OCI-LY3 (cell line): ENCODE results near the gene EYA4.

Experiments used
- CTCF ChIP-seq: fragments of 200-600, 300-600 bp; sonication (generic); IDR thresholded peaks from 2 replicates; pipeline ENCODE4 v1.5.1; 2014; ENCODE audit warnings: antibody characterized with exemption, low read length, low read depth
- EZH2phosphoT487 ChIP-seq: fragments of 200-600 bp; shearing (Covaris generic); IDR thresholded peaks from 2 replicates; pipeline ENCODE4 v1.6.1; 2018; ENCODE audit warnings: antibody characterized with exemption, mixed run types, low read depth

- no peak for TF ChIP-seq CTCF
- TF ChIP-seq EZH2phosphoT487, result no peak
Measured at GRCh38 chr6:133463790-133464189, 222.6 kb downstream of the EYA4 start.
